H1 (cell line): ENCODE data around the gene ERAP2. TPM values are rescaled to one million over a fixed set of nuclear protein-coding genes. Genes with fewer than 3 reads are reported as not detected.

Source experiments
- ASH2L ChIP-seq: fragments of 200-600, 300-600 bp; sonication (generic); IDR thresholded peaks from one replicate; pipeline ENCODE4 v1.7.1; 2017; ENCODE audit warnings: low read length
- SRF ChIP-seq: IDR thresholded peaks from 2 replicates; pipeline ENCODE4 v1.6.1; 2011; ENCODE audit warnings: mild to moderate bottlenecking, low read depth, low read length, moderate library complexity
- polyA plus RNA-seq, 7 experiments: library from polyadenylated mRNA; depleted of rRNA in 3 of 7; stranded (reverse) in 5 of 7; unstranded in 2 of 7; fragments of >200 nt in 5 of 7; fragments of 200-250 nt in 2 of 7; gene quantifications; 1 replicate in 5 of 7; 2 replicates in 1 of 7; 4 replicates in 1 of 7; pipeline versions ENCODE4 v1.2.1 to v1.2.3, GENCODE V29; 2011 to 2013; ENCODE audit warnings: missing spikeins in 2 of 7, mixed read lengths in 2 of 7
- total RNA-seq: library from RNA; stranded (reverse); fragmentation: NEBNext Ultra II Directional; extraction: Animal tissue kit (Norgen Biotek cat#: 25700); gene quantifications from 2 replicates; pipeline ENCODE4 v1.2.1, GENCODE V29; 2021
- TF ChIP-seq, protein P1 (sequence below), 3 experiments: IDR thresholded peaks; 1 replicate in 2 of 3; 2 replicates in 1 of 3; pipeline versions ENCODE4 v1.5.1 to v1.6.1; 2011; ENCODE audit warnings: low read length in 3 of 3, mild to moderate bottlenecking in 3 of 3, inconsistent platforms in 2 of 3, low read depth in 1 of 3, moderate library complexity in 1 of 3; ENCODE audit not compliant: insufficient read depth in 1 of 3; ENCODE audit errors: control extremely low read depth in 1 of 3

Gene ERAP2
- total and polyA plus RNA-seq, 2 of the 8 experiments (the other 6 are each of a cell fraction or from before 2014, with no cell fraction given), result 0.14 TPM; not detected in 1

GRCh38 chr5:96968074-96968473 is 91.8 kb downstream of the ERAP2 start (continued):
- no peak for TF ChIP-seq ASH2L
- no peak for TF ChIP-seq SRF
- TF ChIP-seq, protein P1, sequence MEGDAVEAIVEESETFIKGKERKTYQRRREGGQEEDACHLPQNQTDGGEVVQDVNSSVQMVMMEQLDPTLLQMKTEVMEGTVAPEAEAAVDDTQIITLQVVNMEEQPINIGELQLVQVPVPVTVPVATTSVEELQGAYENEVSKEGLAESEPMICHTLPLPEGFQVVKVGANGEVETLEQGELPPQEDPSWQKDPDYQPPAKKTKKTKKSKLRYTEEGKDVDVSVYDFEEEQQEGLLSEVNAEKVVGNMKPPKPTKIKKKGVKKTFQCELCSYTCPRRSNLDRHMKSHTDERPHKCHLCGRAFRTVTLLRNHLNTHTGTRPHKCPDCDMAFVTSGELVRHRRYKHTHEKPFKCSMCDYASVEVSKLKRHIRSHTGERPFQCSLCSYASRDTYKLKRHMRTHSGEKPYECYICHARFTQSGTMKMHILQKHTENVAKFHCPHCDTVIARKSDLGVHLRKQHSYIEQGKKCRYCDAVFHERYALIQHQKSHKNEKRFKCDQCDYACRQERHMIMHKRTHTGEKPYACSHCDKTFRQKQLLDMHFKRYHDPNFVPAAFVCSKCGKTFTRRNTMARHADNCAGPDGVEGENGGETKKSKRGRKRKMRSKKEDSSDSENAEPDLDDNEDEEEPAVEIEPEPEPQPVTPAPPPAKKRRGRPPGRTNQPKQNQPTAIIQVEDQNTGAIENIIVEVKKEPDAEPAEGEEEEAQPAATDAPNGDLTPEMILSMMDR (IDR thresholded peaks at IDR 0.05; ENCODE audit: control extremely low read depth in 1 of 3, insufficient read depth in 1 of 3, low read depth in 1 of 3, low read length in 3 of 3), result no peak
